ENCODE results near the gene HRH2. TPM values are rescaled to one million over a fixed set of nuclear protein-coding genes. Genes with fewer than 3 reads are reported as not detected.

The HRH2 gene
- polyA plus RNA-seq, 3 donors from 2014 or later = 0.11 to 0.34 (median 0.14) TPM

- H3K36me3 Mint-ChIP-seq = no peaks in the 10 kb centered on the region
Measured at GRCh38 chr5:175686396-175686795, 28.5 kb downstream of the HRH2 start.

GRCh38 chr5:175686826-175687225 lies 29.0 kb downstream of the HRH2 start:
- Mint-ChIP-seq H3K27ac (no peak overlapping the region), H3K9me3 (no peaks in the 10 kb centered on the region), H3K4me3 (no peak overlapping the region), H3K4me1 (peaks cover 0 to 2% of the 10 kb centered on the region in 2 donors), H3K36me3 (no peaks in the 10 kb centered on the region), H3K27me3 (ENCODE audit: low read depth in 3 of 3) (peaks cover 3 to 9% (median 8%) of the 10 kb centered on the region in 3 donors)
- no peak for DNase-seq

More at GRCh38 chr5:175686396-175686795, 28.5 kb downstream of the HRH2 start:
- Mint-ChIP-seq H3K4me3 (no peak overlapping the region), H3K27me3 (ENCODE audit: low read depth in 3 of 3) (peaks cover 2 to 9% (median 8%) of the 10 kb centered on the region in 3 donors), H3K27ac (no peak overlapping the region), H3K4me1 (peaks cover 0 to 2% of the 10 kb centered on the region in 2 donors), H3K9me3 (no peaks in the 10 kb centered on the region)
- DNase-seq = no peak

- Mint-ChIP-seq H3K27ac (no peak overlapping the region), H3K4me1 (peaks cover 0 to 2% of the 10 kb centered on the region in 2 donors), H3K36me3 (no peaks in the 10 kb centered on the region), H3K9me3 (no peaks in the 10 kb centered on the region), H3K4me3 (no peak overlapping the region), H3K27me3 (ENCODE audit: low read depth in 3 of 3) (peaks cover 7 to 9% (median 8%) of the 10 kb centered on the region in 3 donors)
- no peak for DNase-seq
Measured at GRCh38 chr5:175687231-175687701, 29.4 kb downstream of the HRH2 start.

GRCh38 chr5:175688352-175689146 lies 30.7 kb downstream of the HRH2 start:
- Mint-ChIP-seq H3K27ac (peak overlapping the region in 1 of 6 donors; percentile 81), H3K4me1 (peaks cover 0 to 2% of the 10 kb centered on the region in 2 donors), H3K4me3 (no peak overlapping the region), H3K27me3 (ENCODE audit: low read depth in 3 of 3) (peaks cover 6 to 9% (median 8%) of the 10 kb centered on the region in 3 donors), H3K9me3 (no peaks in the 10 kb centered on the region), H3K36me3 (no peaks in the 10 kb centered on the region)
- no peak for DNase-seq

GRCh38 chr5:175689147-175689991 lies 31.5 kb downstream of the HRH2 start:
- H3K27ac Mint-ChIP-seq = peak overlapping the region in 1 of 6 donors; percentile 81
- peaks cover 0 to 2% of the 10 kb centered on the region in 2 donors for H3K4me1 Mint-ChIP-seq
- H3K4me3 Mint-ChIP-seq = no peak overlapping the region
- no peaks in the 10 kb centered on the region for H3K36me3 Mint-ChIP-seq
- no peaks in the 10 kb centered on the region for H3K9me3 Mint-ChIP-seq
- peaks cover 6 to 12% (median 8%) of the 10 kb centered on the region in 3 donors for H3K27me3 Mint-ChIP-seq (ENCODE audit: low read depth in 3 of 3)
- no peak for DNase-seq

- Mint-ChIP-seq H3K4me3 (no peak overlapping the region), H3K9me3 (no peaks in the 10 kb centered on the region), H3K27me3 (ENCODE audit: low read depth in 3 of 3) (peaks cover 4 to 12% (median 8%) of the 10 kb centered on the region in 3 donors), H3K27ac (no peak overlapping the region), H3K36me3 (no peaks in the 10 kb centered on the region), H3K4me1 (peaks cover 0 to 2% of the 10 kb centered on the region in 2 donors)
- no peak for DNase-seq
Measured at GRCh38 chr5:175690025-175690424, 32.2 kb downstream of the HRH2 start.

- Mint-ChIP-seq H3K27me3 (ENCODE audit: low read depth in 3 of 3) (peaks cover 4 to 12% (median 8%) of the 10 kb centered on the region in 3 donors), H3K4me3 (no peak overlapping the region), H3K27ac (no peak overlapping the region), H3K4me1 (peaks cover 0 to 4% of the 10 kb centered on the region in 2 donors), H3K36me3 (no peaks in the 10 kb centered on the region), H3K9me3 (no peaks in the 10 kb centered on the region)
- DNase-seq = no peak
Measured at GRCh38 chr5:175690586-175690985, 32.7 kb downstream of the HRH2 start.

GRCh38 chr5:175691761-175692160 lies 33.9 kb downstream of the HRH2 start:
- no peak for DNase-seq
- no peaks in the 10 kb centered on the region for H3K9me3 Mint-ChIP-seq
- no peak overlapping the region for H3K27ac Mint-ChIP-seq
- peaks cover 4 to 12% (median 8%) of the 10 kb centered on the region in 3 donors for H3K27me3 Mint-ChIP-seq (ENCODE audit: low read depth in 3 of 3)
- peaks cover 7 to 11% of the 10 kb centered on the region in 2 donors for H3K4me1 Mint-ChIP-seq
- no peaks in the 10 kb centered on the region for H3K36me3 Mint-ChIP-seq
- H3K4me3 Mint-ChIP-seq = no peak overlapping the region

GRCh38 chr5:175692235-175692995 lies 34.5 kb downstream of the HRH2 start:
- Mint-ChIP-seq H3K4me1 (peaks cover 7 to 12% of the 10 kb centered on the region in 2 donors), H3K27ac (no peak overlapping the region), H3K4me3 (no peak overlapping the region), H3K36me3 (no peaks in the 10 kb centered on the region), H3K9me3 (no peaks in the 10 kb centered on the region), H3K27me3 (ENCODE audit: low read depth in 3 of 3) (peaks cover 4 to 12% (median 8%) of the 10 kb centered on the region in 3 donors)
- no peak for DNase-seq

- DNase-seq = no peak
- Mint-ChIP-seq H3K9me3 (no peaks in the 10 kb centered on the region), H3K27ac (no peak overlapping the region), H3K27me3 (ENCODE audit: low read depth in 3 of 3) (peaks cover 4 to 12% (median 7%) of the 10 kb centered on the region in 3 donors), H3K4me1 (peaks cover 7 to 15% of the 10 kb centered on the region in 2 donors), H3K4me3 (no peak overlapping the region), H3K36me3 (no peaks in the 10 kb centered on the region)
Measured at GRCh38 chr5:175692996-175693710, 35.3 kb downstream of the HRH2 start.

GRCh38 chr5:175693741-175694140 lies 35.9 kb downstream of the HRH2 start:
- no peaks in the 10 kb centered on the region for H3K9me3 Mint-ChIP-seq
- H3K27ac Mint-ChIP-seq = no peak overlapping the region
- H3K4me3 Mint-ChIP-seq = no peak overlapping the region
- H3K27me3 Mint-ChIP-seq (ENCODE audit: low read depth in 3 of 3) = peaks cover 4 to 12% (median 7%) of the 10 kb centered on the region in 3 donors
- no peaks in the 10 kb centered on the region for H3K36me3 Mint-ChIP-seq
- DNase-seq = no peak
- H3K4me1 Mint-ChIP-seq = peaks cover 7 to 15% of the 10 kb centered on the region in 2 donors

GRCh38 chr5:175694371-175695160 lies 36.7 kb downstream of the HRH2 start:
- DNase-seq = no peak
- Mint-ChIP-seq H3K36me3 (no peaks in the 10 kb centered on the region), H3K4me3 (no peak overlapping the region), H3K27ac (peak overlapping the region in 1 of 6 donors; percentile 32), H3K4me1 (peaks cover 7 to 15% of the 10 kb centered on the region in 2 donors), H3K27me3 (ENCODE audit: low read depth in 3 of 3) (peaks cover 4 to 10% (median 7%) of the 10 kb centered on the region in 3 donors), H3K9me3 (no peaks in the 10 kb centered on the region)

All from immature natural killer cell (primary cell).